ENCODE measurements around the gene TENM4.

DNA sequence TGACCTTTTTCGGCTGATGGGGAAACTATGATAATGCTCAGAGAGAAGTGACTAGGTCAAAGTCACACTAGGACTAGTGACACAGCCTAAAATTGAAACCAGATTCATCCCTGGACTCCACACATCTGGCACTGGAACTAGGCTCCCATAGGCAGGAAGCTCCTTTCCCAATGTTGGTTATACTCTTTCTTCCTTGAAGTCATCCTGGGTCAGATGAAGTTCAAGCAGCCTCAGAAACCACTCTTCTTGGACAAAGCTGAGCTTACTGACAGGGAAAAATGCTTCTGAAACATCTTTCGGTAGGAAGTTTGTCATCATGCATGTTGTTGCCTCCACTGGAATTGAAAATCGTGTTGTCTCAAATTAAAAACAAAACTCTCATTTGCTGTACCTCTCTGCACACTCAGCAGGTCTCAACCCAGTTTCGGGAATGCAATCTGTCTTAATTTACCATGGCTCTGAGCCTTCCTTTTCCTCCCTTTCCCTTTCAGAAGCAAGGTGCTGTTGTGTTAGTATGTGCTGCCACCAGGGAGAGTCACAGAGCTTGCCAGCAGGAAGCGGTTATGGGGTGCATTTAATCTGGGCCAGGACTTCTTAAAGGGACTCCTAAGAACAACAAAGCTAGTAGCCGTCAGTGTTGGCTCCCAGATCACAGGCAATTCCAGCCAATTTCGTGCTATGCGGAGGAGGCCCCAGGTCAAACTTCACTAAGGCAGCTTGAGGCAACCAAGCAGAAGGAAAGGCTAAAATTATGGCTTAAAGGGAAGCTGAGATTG, 384.8 kb downstream of the TENM4 start:
- no peak for TF ChIP-seq CTCF (IDR thresholded peaks at IDR 0.05)
- TF ChIP-seq POLR2AphosphoS5 (IDR thresholded peaks at IDR 0.05), result no peak
